ENCODE measurements around the gene SERP1.

SERP1 gene

GRCh38 chr3:150494411-150494977 is 51.8 kb downstream of the SERP1 start:
- DNase-seq (ENCODE audit: low read depth, low spot score) = no peak
- Histone ChIP-seq H3K4me3 (ENCODE audit: low read length) (no peak overlapping the region), H3K27me3 (ENCODE audit: control insufficient read depth, insufficient read depth, low read length) (no peaks in the 10 kb centered on the region; the same call in 1 of the 2 replicates), H3K36me3 (ENCODE audit: control insufficient read depth, insufficient read depth, low read length) (no peaks in the 10 kb centered on the region), H3K4me1 (ENCODE audit: control insufficient read depth, insufficient read depth, low read length) (no peaks in the 10 kb centered on the region), H3K9me3 (ENCODE audit: control insufficient read depth, insufficient read depth, low read length) (no peaks in the 10 kb centered on the region), H3K27ac (ENCODE audit: low read length) (no peak overlapping the region)
- no CpG with 5 or more reads among the region's 5 CpGs for WGBS (ENCODE audit: insufficient coverage, insufficient read length)

Data from iPS DF 6.9 (cell line).